HFF-Myc (cell line): ENCODE data around the gene LRFN5.
"Not testable (repeated sequence)": the region's sequence is repeated elsewhere in the genome, so short reads cannot be mapped to it uniquely, and the experiment has no call there.

Source experiments
- DNase-seq: peaks from one replicate; pipeline ENCODE4 v3.0.0-alpha.2; 2011; ENCODE audit warnings: low read depth; ENCODE audit errors: extremely low read depth
- H3K4me3 ChIP-seq: replicated peaks from 2 replicates; pipeline ENCODE4 v1.5.1; 2011; ENCODE audit warnings: low read depth, mild to moderate bottlenecking, control low read depth, low read length
- CTCF ChIP-seq: IDR thresholded peaks from 2 replicates; pipeline ENCODE4 v1.5.1; 2012; ENCODE audit warnings: mild to moderate bottlenecking, low read depth, low read length, control low read depth; ENCODE audit errors: missing control alignments

The LRFN5 gene

GRCh38 chr14:41875116-41875515, 268.4 kb downstream of the LRFN5 start:
- no peak for TF ChIP-seq CTCF
- no peak for DNase-seq
- no peak overlapping the region for H3K4me3 ChIP-seq

- DNase-seq, result no peak
- no peak for TF ChIP-seq CTCF
These were observed 271.6 kb downstream of the LRFN5 start for GRCh38 chr14:41878321-41878720.

GRCh38 chr14:41891624-41892023, 284.9 kb downstream of the LRFN5 start:
- DNase-seq, result no peak
- H3K4me3 ChIP-seq, result no peak overlapping the region
- no peak for TF ChIP-seq CTCF

More at GRCh38 chr14:41878321-41878720, 271.6 kb downstream of the LRFN5 start:
- H3K4me3 ChIP-seq, result no peak overlapping the region

GRCh38 chr14:41899416-41899815, 292.7 kb downstream of the LRFN5 start:
- no peak overlapping the region for H3K4me3 ChIP-seq
- DNase-seq, result no peak
- TF ChIP-seq CTCF, result no peak

- no peak for TF ChIP-seq CTCF
- no peak overlapping the region for H3K4me3 ChIP-seq
- DNase-seq, result no peak
These were observed 294.0 kb downstream of the LRFN5 start for GRCh38 chr14:41900644-41901043.

GRCh38 chr14:41901089-41901488, 294.4 kb downstream of the LRFN5 start:
- no peak for DNase-seq
- no peak overlapping the region for H3K4me3 ChIP-seq
- TF ChIP-seq CTCF, result no peak

- no peak for DNase-seq
- TF ChIP-seq CTCF, result no peak
- no peak overlapping the region for H3K4me3 ChIP-seq
These were observed 298.8 kb downstream of the LRFN5 start for GRCh38 chr14:41905394-41905964.

- not testable (repeated sequence) for H3K4me3 ChIP-seq, DNase-seq
These were observed 304.5 kb downstream of the LRFN5 start for GRCh38 chr14:41911155-41911554.
